ENCODE measurements around the gene GORASP1. TPM values are rescaled to one million over a fixed set of nuclear protein-coding genes. Genes with fewer than 3 reads are reported as not detected.

The GORASP1 gene
- total RNA-seq, 1 experiment from 2014 or later = 58.6 TPM

GRCh38 chr3:39108200-39108710 is 828 bp upstream of the GORASP1 start:
- CTCF ChIA-PET = interaction anchor here (0.6 to 1.5 kb wide), 3 partner anchors 11 to 287 kb away, joined by 3 to 10 read pairs (median 3); no protein-coding TSS in a partner anchor
- Mint-ChIP-seq H3K36me3 (ENCODE audit: insufficient read depth, unreplicated experiment) (peaks cover 32% of the 10 kb centered on the region), H3K27ac (ENCODE audit: unreplicated experiment) (peak overlapping the region; percentile 73), H3K27me3 (ENCODE audit: unreplicated experiment) (no peaks in the 10 kb centered on the region), H3K4me3 (ENCODE audit: low read depth, unreplicated experiment) (peak overlapping the region; percentile 92), H3K4me1 (ENCODE audit: low read depth, unreplicated experiment) (peaks cover 41% of the 10 kb centered on the region), H3K9me3 (ENCODE audit: low read depth, unreplicated experiment) (no peaks in the 10 kb centered on the region)
- BruUV-seq (replicated peaks) = TSS peak; percentile 72
- no peak for TF ChIP-seq CTCF (IDR thresholded peaks at IDR 0.05; ENCODE audit: unreplicated experiment)
- intact Hi-C loops (cut with micrococcal nuclease; ENCODE audit: unreplicated experiment) = no loop called here
- no peak for DNase-seq

- Mint-ChIP-seq H3K9me3 (ENCODE audit: low read depth, unreplicated experiment) (no peaks in the 10 kb centered on the region), H3K4me1 (ENCODE audit: low read depth, unreplicated experiment) (peaks cover 52% of the 10 kb centered on the region), H3K4me3 (ENCODE audit: low read depth, unreplicated experiment) (peak overlapping the region; percentile 92), H3K27me3 (ENCODE audit: unreplicated experiment) (no peaks in the 10 kb centered on the region), H3K36me3 (ENCODE audit: insufficient read depth, unreplicated experiment) (peaks cover 37% of the 10 kb centered on the region), H3K27ac (ENCODE audit: unreplicated experiment) (peak overlapping the region; percentile 73)
- BruUV-seq (replicated peaks) = TSS peak; percentile 46
- intact Hi-C loops (cut with micrococcal nuclease; ENCODE audit: unreplicated experiment) = loop anchor here (1.0 to 2.0 kb wide), 2 partner anchors 18 to 44 kb away; no protein-coding TSS in a partner anchor
- TF ChIP-seq CTCF (IDR thresholded peaks at IDR 0.05; ENCODE audit: unreplicated experiment) = no peak
- DNase-seq = peak; percentile 62
- CTCF ChIA-PET = interaction anchor here (0.7 to 1.7 kb wide), 5 partner anchors 9 to 181 kb away, joined by 3 to 10 read pairs (median 4); no protein-coding TSS in a partner anchor
Observed at GRCh38 chr3:39106851-39107387, 508 bp downstream of the GORASP1 start.

GRCh38 chr3:39106281-39106811 is 1.1 kb downstream of the GORASP1 start:
- TF ChIP-seq CTCF (IDR thresholded peaks at IDR 0.05; ENCODE audit: unreplicated experiment) = no peak
- no peak for DNase-seq
- peak overlapping the region; percentile 72 for H3K27ac Mint-ChIP-seq (ENCODE audit: unreplicated experiment)
- no peaks in the 10 kb centered on the region for H3K27me3 Mint-ChIP-seq (ENCODE audit: unreplicated experiment)
- intact Hi-C loops (cut with micrococcal nuclease; ENCODE audit: unreplicated experiment) = loop anchor here (2.0 kb wide), 1 partner anchor 44 kb away; no protein-coding TSS in a partner anchor
- H3K4me3 Mint-ChIP-seq (ENCODE audit: low read depth, unreplicated experiment) = peak overlapping the region; percentile 92
- BruUV-seq (replicated peaks) = no TSS peak
- CTCF ChIA-PET = interaction anchor here (0.7 to 1.7 kb wide), 3 partner anchors 10 to 20 kb away, joined by 3 to 5 read pairs (median 4); no protein-coding TSS in a partner anchor
- H3K4me1 Mint-ChIP-seq (ENCODE audit: low read depth, unreplicated experiment) = peaks cover 52% of the 10 kb centered on the region
- H3K9me3 Mint-ChIP-seq (ENCODE audit: low read depth, unreplicated experiment) = no peaks in the 10 kb centered on the region
- peaks cover 38% of the 10 kb centered on the region for H3K36me3 Mint-ChIP-seq (ENCODE audit: insufficient read depth, unreplicated experiment)

GRCh38 chr3:39105687-39106063 is 1.8 kb downstream of the GORASP1 start:
- intact Hi-C loops (cut with micrococcal nuclease; ENCODE audit: unreplicated experiment) = loop anchor here (2.0 kb wide), 1 partner anchor 45 kb away; no protein-coding TSS in a partner anchor
- peaks cover 45% of the 10 kb centered on the region for H3K36me3 Mint-ChIP-seq (ENCODE audit: insufficient read depth, unreplicated experiment)
- no peak overlapping the region for H3K27ac Mint-ChIP-seq (ENCODE audit: unreplicated experiment)
- BruUV-seq (replicated peaks) = no TSS peak
- no peaks in the 10 kb centered on the region for H3K9me3 Mint-ChIP-seq (ENCODE audit: low read depth, unreplicated experiment)
- H3K4me1 Mint-ChIP-seq (ENCODE audit: low read depth, unreplicated experiment) = peaks cover 52% of the 10 kb centered on the region
- DNase-seq = no peak
- peak overlapping the region; percentile 92 for H3K4me3 Mint-ChIP-seq (ENCODE audit: low read depth, unreplicated experiment)
- CTCF ChIA-PET = interaction anchor here (1.6 to 1.7 kb wide), 2 partner anchors 11 to 20 kb away, joined by 4 to 5 read pairs; no protein-coding TSS in a partner anchor
- TF ChIP-seq CTCF (IDR thresholded peaks at IDR 0.05; ENCODE audit: unreplicated experiment) = no peak
- H3K27me3 Mint-ChIP-seq (ENCODE audit: unreplicated experiment) = no peaks in the 10 kb centered on the region
